ENCODE results near the gene OR51M1.
"Not testable (repeated sequence)": the region's sequence is repeated elsewhere in the genome, so short reads cannot be mapped to it uniquely, and the experiment has no call there.

Gene OR51M1, protein sequence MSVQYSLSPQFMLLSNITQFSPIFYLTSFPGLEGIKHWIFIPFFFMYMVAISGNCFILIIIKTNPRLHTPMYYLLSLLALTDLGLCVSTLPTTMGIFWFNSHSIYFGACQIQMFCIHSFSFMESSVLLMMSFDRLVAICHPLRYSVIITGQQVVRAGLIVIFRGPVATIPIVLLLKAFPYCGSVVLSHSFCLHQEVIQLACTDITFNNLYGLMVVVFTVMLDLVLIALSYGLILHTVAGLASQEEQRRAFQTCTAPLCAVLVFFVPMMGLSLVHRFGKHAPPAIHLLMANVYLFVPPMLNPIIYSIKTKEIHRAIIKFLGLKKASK

GRCh38 chr11:5383576-5383975 is at the start of gene OR51M1:
OR51M1 (plus strand) TSS chr11:5383812; CDS start chr11:5389399, 5,587 bp downstream.
- DNase-seq, result no peak
- in situ Hi-C loops (cut with MboI; ENCODE audit: low pct_unique_long_range_greater_than_20kb, low sequenced_read_pairs), result no loop called here

- in situ Hi-C loops (cut with MboI; ENCODE audit: low pct_unique_long_range_greater_than_20kb, low sequenced_read_pairs), result no loop called here
- no peak for DNase-seq
These were observed 48.4 kb upstream of the OR51M1 start for GRCh38 chr11:5335170-5335569.

DNA sequence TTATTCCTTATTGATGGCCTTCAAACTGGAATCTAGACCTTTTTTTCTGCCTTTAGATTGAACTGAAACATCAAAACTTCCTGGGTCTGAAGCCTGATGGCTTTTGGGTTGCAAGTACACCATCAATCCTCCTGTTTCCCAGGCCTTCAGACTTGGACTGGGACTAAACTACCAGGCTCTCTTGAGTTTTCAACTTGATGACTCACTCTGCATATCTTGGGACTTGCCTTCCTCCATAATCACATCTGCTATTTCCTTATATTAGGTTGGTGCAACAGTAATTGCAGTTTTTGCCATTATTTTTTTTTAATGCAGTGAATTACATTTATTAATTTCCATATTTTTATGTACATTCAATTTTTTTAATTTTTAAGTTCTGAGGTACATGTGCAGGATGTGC is 47.3 kb upstream of the OR51M1 start:
- in situ Hi-C loops (cut with MboI; ENCODE audit: low pct_unique_long_range_greater_than_20kb, low sequenced_read_pairs), result no loop called here
- DNase-seq, result no peak

DNA sequence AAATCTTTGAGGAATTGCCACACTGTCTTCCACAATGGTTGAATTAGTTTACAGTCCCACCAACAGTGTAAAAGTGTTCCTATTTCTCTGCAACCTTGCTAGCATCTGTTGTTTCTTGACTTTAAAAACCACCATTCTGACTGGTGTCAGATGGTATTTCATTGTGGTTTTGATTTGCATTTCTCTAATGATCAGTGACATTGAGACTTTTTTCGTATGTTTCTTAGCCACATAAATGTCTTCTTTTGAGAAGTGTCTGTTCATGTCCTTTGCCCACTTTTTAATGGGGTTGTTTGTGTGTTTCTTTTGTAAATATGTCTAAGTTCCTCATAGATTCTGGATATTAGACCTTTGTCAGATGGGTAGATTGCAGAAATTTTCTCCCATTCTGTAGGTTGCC is 46.4 kb upstream of the OR51M1 start:
- not testable (repeated sequence) for DNase-seq

GRCh38 chr11:5339771-5340322 is 43.8 kb upstream of the OR51M1 start:
- in situ Hi-C loops (cut with MboI; ENCODE audit: low pct_unique_long_range_greater_than_20kb, low sequenced_read_pairs), result no loop called here

More for the DNA sequence above, 46.4 kb upstream of the OR51M1 start:
- in situ Hi-C loops (cut with MboI; ENCODE audit: low pct_unique_long_range_greater_than_20kb, low sequenced_read_pairs), result not testable (repeated sequence)

GRCh38 chr11:5343474-5344335 is 39.9 kb upstream of the OR51M1 start, which contains the start of gene OR51B5:
OR51B5 (minus strand) TSS chr11:5343524; CDS start chr11:5343524, 0 bp downstream.
- no peak for DNase-seq
- in situ Hi-C loops (cut with MboI; ENCODE audit: low pct_unique_long_range_greater_than_20kb, low sequenced_read_pairs), result no loop called here

More at GRCh38 chr11:5339771-5340322, 43.8 kb upstream of the OR51M1 start:
- DNase-seq, result no peak

DNA sequence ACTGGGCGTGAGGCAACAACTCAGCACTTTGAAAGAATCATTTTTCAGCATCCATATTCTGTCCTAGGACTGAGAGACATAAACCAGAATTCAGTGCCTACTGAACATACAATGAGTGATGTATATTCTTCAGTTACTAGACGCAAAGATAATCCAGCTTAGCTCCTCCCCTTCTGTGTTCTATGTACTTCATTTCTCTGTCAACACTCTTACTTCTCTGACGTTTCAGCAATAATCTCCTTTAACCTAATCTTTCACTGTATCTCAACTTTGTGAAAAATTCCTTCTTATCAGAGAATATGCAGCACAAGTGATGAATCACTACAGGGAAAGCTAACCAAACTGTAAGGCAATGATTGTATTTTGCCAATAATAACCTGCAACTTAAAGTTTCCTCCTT is 37.8 kb upstream of the OR51M1 start:
- DNase-seq, result no peak
- in situ Hi-C loops (cut with MboI; ENCODE audit: low pct_unique_long_range_greater_than_20kb, low sequenced_read_pairs), result no loop called here

DNA sequence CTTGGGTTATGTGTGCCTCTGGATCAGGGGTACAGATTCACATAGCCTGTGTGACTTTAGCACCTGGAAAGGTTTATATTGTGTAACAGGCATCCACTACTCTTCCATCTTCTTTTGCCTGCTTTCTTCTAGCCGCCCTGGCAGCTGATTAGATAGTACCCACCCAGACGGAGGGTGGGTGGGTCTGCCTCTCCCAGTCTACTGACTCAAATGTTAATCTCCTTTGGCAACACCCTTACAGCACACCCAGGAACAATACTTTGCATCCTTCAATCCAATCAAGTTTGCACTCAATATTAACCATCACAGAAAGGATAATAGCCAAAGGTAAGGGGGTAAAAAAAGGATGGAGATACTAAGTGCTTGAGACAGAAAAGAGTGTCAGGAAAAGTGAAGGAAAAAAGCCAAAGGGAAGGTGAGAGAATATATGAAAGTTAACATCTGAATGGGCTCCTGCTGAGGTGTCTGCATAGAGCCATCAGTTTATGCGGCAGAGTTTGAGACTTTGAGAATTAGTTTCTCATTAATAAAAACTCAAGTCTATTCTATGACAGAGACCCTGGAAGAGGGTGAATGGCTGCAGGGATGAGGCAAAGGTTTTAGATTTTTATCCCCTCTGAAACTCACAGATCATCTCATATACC is 34.9 kb upstream of the OR51M1 start:
- in situ Hi-C loops (cut with MboI; ENCODE audit: low pct_unique_long_range_greater_than_20kb, low sequenced_read_pairs), result no loop called here
- no peak for DNase-seq

DNA sequence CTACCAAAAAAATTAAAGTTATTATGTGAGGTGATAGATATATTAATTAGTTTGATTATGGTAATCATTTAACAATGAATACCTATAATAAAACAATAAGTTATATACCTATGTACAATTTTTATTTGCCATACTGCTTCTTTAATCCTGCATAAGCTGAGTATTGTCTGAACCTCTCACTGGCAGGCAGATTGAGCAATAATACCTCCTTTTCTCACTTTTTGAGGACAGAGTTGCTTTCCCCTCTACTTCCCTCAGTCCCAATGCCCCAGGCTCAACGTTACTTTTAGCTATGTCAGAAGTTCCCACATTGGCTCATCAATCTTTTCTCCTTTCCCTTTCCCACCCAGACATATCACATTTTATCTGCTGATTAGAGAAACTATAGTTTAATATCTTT is 34.1 kb upstream of the OR51M1 start:
- in situ Hi-C loops (cut with MboI; ENCODE audit: low pct_unique_long_range_greater_than_20kb, low sequenced_read_pairs), result no loop called here

GRCh38 chr11:5351208-5351607 is 32.4 kb upstream of the OR51M1 start, which contains the start of gene OR51B6:
OR51B6 (plus strand) TSS chr11:5351508; CDS start chr11:5351508, 0 bp downstream.
- in situ Hi-C loops (cut with MboI; ENCODE audit: low pct_unique_long_range_greater_than_20kb, low sequenced_read_pairs), result no loop called here
- DNase-seq, result no peak

More for the DNA sequence above, 34.1 kb upstream of the OR51M1 start:
- DNase-seq, result no peak

- in situ Hi-C loops (cut with MboI; ENCODE audit: low pct_unique_long_range_greater_than_20kb, low sequenced_read_pairs); DNase-seq: not testable (repeated sequence)
These were observed 27.6 kb upstream of the OR51M1 start for GRCh38 chr11:5356031-5356430.

DNA sequence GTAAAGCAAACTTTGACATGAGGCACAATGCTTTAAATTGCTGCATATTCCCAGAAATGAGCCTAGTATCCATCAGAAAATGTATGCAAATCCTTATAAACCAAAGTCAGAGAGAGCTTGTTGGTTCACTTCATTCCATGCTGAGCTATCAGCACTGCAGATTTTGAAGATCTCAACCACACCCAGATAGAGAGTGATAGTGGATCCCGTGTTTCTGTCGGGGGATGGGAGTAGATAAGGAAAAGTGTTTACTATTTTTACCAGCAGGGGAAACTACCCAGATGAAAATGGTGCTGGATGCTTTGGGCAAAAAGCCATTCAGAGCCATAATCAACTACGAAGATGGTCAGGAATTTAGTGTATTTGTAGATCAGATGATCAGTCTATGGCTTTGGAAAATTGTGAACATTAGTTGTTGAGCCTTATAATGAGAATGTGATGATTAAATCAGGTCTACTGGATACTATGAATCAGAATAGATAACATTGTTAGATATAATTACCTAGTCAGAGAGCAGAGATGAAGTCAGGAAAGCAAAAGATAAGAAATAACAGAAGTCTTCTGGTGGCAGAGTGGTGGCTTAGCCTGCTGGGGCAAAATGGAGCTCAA is 21.5 kb upstream of the OR51M1 start:
- in situ Hi-C loops (cut with MboI; ENCODE audit: low pct_unique_long_range_greater_than_20kb, low sequenced_read_pairs), result no loop called here
- DNase-seq, result no peak

DNA sequence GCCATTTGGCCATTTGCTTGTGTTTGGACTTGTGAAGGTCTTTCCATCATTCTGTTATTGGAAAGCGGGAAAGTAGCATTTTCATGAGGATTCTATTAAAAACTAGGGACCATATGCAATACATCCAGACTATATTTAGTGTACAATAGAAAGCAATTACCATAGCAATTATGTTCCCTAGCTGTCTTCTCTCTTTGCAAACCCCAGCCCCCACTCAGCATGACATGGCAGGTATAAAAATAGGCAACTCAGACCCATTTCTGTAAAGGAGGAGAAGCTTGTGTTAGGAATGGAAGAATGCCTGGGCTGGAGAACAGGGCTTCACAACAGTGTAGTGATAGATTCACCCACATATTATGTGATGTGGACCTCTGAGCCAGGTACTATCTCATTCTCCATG is 19.9 kb upstream of the OR51M1 start:
- in situ Hi-C loops (cut with MboI; ENCODE audit: low pct_unique_long_range_greater_than_20kb, low sequenced_read_pairs), result no loop called here
- no peak for DNase-seq

- DNase-seq, result no peak
- in situ Hi-C loops (cut with MboI; ENCODE audit: low pct_unique_long_range_greater_than_20kb, low sequenced_read_pairs), result no loop called here
These were observed 19.4 kb upstream of the OR51M1 start for GRCh38 chr11:5364214-5364613.

- in situ Hi-C loops (cut with MboI; ENCODE audit: low pct_unique_long_range_greater_than_20kb, low sequenced_read_pairs); DNase-seq: not testable (repeated sequence)
These were observed 17.2 kb upstream of the OR51M1 start for GRCh38 chr11:5366365-5366764.

- in situ Hi-C loops (cut with MboI; ENCODE audit: low pct_unique_long_range_greater_than_20kb, low sequenced_read_pairs), result no loop called here
- no peak for DNase-seq
These were observed 16.8 kb upstream of the OR51M1 start for GRCh38 chr11:5366856-5367255.

GRCh38 chr11:5367448-5368074 is 16.1 kb upstream of the OR51M1 start:
- in situ Hi-C loops (cut with MboI; ENCODE audit: low pct_unique_long_range_greater_than_20kb, low sequenced_read_pairs), result no loop called here
- no peak for DNase-seq

- in situ Hi-C loops (cut with MboI; ENCODE audit: low pct_unique_long_range_greater_than_20kb, low sequenced_read_pairs), result no loop called here
These were observed 15.0 kb upstream of the OR51M1 start for GRCh38 chr11:5368502-5369043.

More at GRCh38 chr11:5368502-5369043, 15.0 kb upstream of the OR51M1 start:
- DNase-seq, result no peak

Measured in KBM-7 (cell line).